Choroid plexus epithelial cell (primary cell): ENCODE data around the gene TMEM169.

Source experiments
- DNase-seq: peaks from one replicate; pipeline ENCODE4 v3.0.0-alpha.2; 2010; ENCODE audit warnings: low read depth
- H3K4me3 ChIP-seq: 2 replicates; pipeline ENCODE4 v1.5.1; 2011; ENCODE audit warnings: low read depth, mild to moderate bottlenecking, control low read depth, low read length, moderate library complexity
- CTCF ChIP-seq: conservative IDR thresholded peaks from 2 replicates; pipeline ENCODE4 v1.5.1; 2011; ENCODE audit warnings: low read depth, mild to moderate bottlenecking, control low read depth, inconsistent platforms, low read length, moderate library complexity

The TMEM169 gene

GRCh38 chr2:216146573-216146972 lies 64.9 kb downstream of the TMEM169 start:
- DNase-seq = no peak
- TF ChIP-seq CTCF = no peak
- no peak overlapping the region for H3K4me3 ChIP-seq

DNA sequence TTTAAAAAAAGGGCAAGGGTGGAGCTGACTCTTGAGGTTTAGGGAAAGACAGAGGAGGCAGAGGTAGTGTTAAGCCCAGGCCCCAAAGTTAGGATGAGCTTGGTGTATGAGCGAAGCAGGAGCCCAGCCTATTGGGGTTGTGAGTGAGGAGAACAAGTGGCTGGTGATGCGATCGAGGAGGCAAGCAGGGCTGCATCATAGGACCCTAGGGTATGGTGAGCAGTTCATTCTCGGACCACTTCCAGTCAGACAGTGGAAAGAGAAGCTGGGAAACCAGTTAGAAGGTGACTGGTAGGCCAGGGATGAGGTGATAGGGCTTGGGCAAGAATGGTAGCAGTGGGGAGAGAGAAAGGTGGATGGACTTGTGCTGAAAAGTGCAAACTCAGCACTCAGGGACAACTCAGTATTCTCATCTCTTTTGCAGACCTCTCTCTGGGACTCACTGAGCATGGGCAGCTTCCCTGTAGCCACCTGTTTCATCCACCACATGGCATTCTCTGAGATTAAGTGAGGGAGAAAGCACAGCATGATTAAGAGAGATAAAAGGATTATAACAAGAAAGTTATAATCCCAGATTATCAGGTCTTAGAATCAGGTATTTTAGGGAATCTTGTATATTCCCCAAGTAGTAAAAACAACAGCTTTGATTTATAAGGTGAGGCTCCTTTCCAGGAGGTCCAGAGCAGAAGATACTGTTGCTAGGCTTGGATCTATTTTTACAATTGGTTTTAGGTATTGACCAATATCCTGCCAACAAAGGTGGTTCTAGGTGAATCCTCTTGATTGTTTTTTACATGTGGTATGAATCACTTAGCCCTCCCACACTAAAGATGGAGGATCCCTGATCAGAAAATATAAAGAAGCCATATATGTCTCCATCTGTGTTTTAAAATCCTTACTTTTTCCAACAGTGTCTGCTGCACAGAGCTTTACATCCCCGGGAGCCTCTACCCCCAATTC lies 65.7 kb downstream of the TMEM169 start:
- no peak overlapping the region for H3K4me3 ChIP-seq
- DNase-seq = no peak
- no peak for TF ChIP-seq CTCF

DNA sequence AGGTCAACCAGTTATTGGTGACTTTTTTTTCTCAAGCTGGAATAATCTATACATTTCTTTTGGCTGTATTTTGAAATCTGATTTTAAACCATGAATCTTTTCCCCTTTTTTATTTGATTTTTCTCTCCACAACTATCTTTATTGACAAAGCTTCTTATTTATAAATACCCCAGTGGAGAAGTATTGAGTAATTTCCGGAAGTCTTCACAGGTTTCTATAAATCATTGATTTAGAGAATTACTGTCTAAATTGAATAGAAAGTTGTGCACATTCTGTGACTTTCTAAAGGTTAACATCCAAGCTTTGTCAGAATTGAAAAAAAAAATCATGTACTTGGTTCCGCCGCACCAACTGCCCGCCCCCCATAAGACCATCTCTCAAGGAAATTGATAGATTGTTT lies 67.3 kb downstream of the TMEM169 start:
- no peak for DNase-seq
- no peak for TF ChIP-seq CTCF
- no peak overlapping the region for H3K4me3 ChIP-seq

GRCh38 chr2:216149741-216150140 lies 68.0 kb downstream of the TMEM169 start:
- no peak for TF ChIP-seq CTCF
- peak; percentile 30 for DNase-seq
- H3K4me3 ChIP-seq = no peak overlapping the region

- peak; percentile 9 for TF ChIP-seq CTCF
- H3K4me3 ChIP-seq = no peak overlapping the region
- DNase-seq = peak; percentile 38
These were observed 69.8 kb downstream of the TMEM169 start for GRCh38 chr2:216151313-216152025.
